ENCODE results near the gene COPE.
"Not testable (repeated sequence)": the region's sequence is repeated elsewhere in the genome, so short reads cannot be mapped to it uniquely, and the experiment has no call there.

The COPE gene

GRCh38 chr19:18919086-18919899, at the start of gene COPE, which contains the start of gene DDX49:
TSS of gene COPE (minus strand) at chr19:18919387. CDS start at chr19:18919348, 39 bp downstream.
TSS of gene DDX49 (plus strand) at chr19:18919715. CDS start at chr19:18919742, 27 bp downstream.
- peak; percentile 96 to 97 for DNase-seq

- DNase-seq = no peak
Measured at GRCh38 chr19:18967358-18968146, 48.4 kb upstream of the COPE start.

- DNase-seq = no peak
Measured at GRCh38 chr19:18966307-18966706, 47.1 kb upstream of the COPE start.

- no peak for DNase-seq
Measured at GRCh38 chr19:18964121-18964520, 44.9 kb upstream of the COPE start.

GRCh38 chr19:18961767-18962620, 42.8 kb upstream of the COPE start:
- DNase-seq = no peak

- no peak for DNase-seq
Measured at GRCh38 chr19:18960370-18960769, 41.2 kb upstream of the COPE start.

GRCh38 chr19:18955042-18955441, 35.9 kb upstream of the COPE start:
- DNase-seq = no peak

- no peak for DNase-seq
Measured at GRCh38 chr19:18954094-18954493, 34.9 kb upstream of the COPE start.

GRCh38 chr19:18952364-18953003, 33.3 kb upstream of the COPE start:
- DNase-seq = not testable (repeated sequence)

- no peak for DNase-seq
Measured at GRCh38 chr19:18951721-18952281, 32.6 kb upstream of the COPE start.

- DNase-seq = no peak
Measured at GRCh38 chr19:18949858-18950257, 30.7 kb upstream of the COPE start.

GRCh38 chr19:18948976-18949356, 29.8 kb upstream of the COPE start:
- no peak for DNase-seq

GRCh38 chr19:18948075-18948975, 29.1 kb upstream of the COPE start:
- no peak for DNase-seq

- DNase-seq = no peak
Measured at GRCh38 chr19:18946918-18947317, 27.7 kb upstream of the COPE start.

GRCh38 chr19:18946335-18946734, 27.1 kb upstream of the COPE start:
- no peak for DNase-seq

GRCh38 chr19:18945297-18945696, 26.1 kb upstream of the COPE start:
- no peak for DNase-seq

- no peak for DNase-seq
Measured at GRCh38 chr19:18943465-18943864, 24.3 kb upstream of the COPE start.

GRCh38 chr19:18942692-18943091, 23.5 kb upstream of the COPE start:
- DNase-seq = no peak

GRCh38 chr19:18941628-18942354, 22.6 kb upstream of the COPE start:
- DNase-seq = no peak
